Esophagus muscularis mucosa (tissue), 4 donors: ENCODE measurements around the gene ACACA. TPM values are rescaled to one million over a fixed set of nuclear protein-coding genes. Genes with fewer than 3 reads are reported as not detected.

Source experiments
- DNase-seq: peaks from one replicate; pipeline ENCODE4 v3.0.0-alpha.2; 2017; ENCODE audit errors: extremely low spot score
- H3K27ac ChIP-seq, 4 donors: fragments of 200-600 bp; sonication (generic); replicated peaks in 1 of 4; 1 replicate in 3 of 4; 2 replicates in 1 of 4; pipeline ENCODE4 v1.5.1; 2016 to 2019; ENCODE audit warnings: mild to moderate bottlenecking in 1 of 4
- H3K27me3 ChIP-seq, 4 donors: fragments of 200-600 bp; sonication (generic); one replicate each; pipeline versions ENCODE4 v1.5.1 to v1.6.0; 2016 to 2019
- H3K36me3 ChIP-seq, 4 donors: fragments of 200-600 bp; sonication (generic); one replicate each; pipeline ENCODE4 v1.5.1; 2016 to 2019
- H3K4me1 ChIP-seq, 4 donors: fragments of 200-600 bp; sonication (generic); one replicate each; pipeline ENCODE4 v1.5.1; 2016 to 2019
- H3K4me3 ChIP-seq, 4 donors: fragments of 200-600 bp; sonication (generic); 1 replicate in 2 of 4; 2 replicates in 2 of 4; pipeline ENCODE4 v1.5.1; 2016 to 2019; ENCODE audit warnings: mild to moderate bottlenecking in 4 of 4, moderate library complexity in 1 of 4
- H3K9me3 ChIP-seq, 4 donors: fragments of 200-600 bp; sonication (generic); 1 replicate in 3 of 4; 2 replicates in 1 of 4; pipeline ENCODE4 v1.5.1; 2016 to 2019
- EP300 ChIP-seq: sonication (generic); formaldehyde crosslinking; IDR thresholded peaks from one replicate; pipeline ENCODE4 v1.6.1; 2017; ENCODE audit warnings: antibody characterized with exemption
- POLR2A ChIP-seq: fragments of 450-650 bp; IDR thresholded peaks from one replicate; pipeline ENCODE4 v1.6.1; 2017; ENCODE audit warnings: antibody characterized with exemption, moderate library complexity, mild to moderate bottlenecking, low read depth
- POLR2AphosphoS5 ChIP-seq, 2 donors: sonication (generic); formaldehyde crosslinking; IDR thresholded peaks; one replicate each; pipeline ENCODE4 v1.6.1; 2017; ENCODE audit warnings: antibody characterized with exemption in 2 of 2
- WGBS: methylation state at CpG from one replicate; pipeline ENCODE4 v1.1.5; 2018; 5-methylcytosine and 5-hydroxymethylcytosine counted together
- intact Hi-C: fragments of 100-400 bp; cut with DNase I; formaldehyde crosslinking; loops from one replicate; pipeline ENCODE4 v1.15.1; 2023
- total RNA-seq, 4 donors: library from RNA; depleted of rRNA; stranded (reverse); fragments of >200 nt; gene quantifications; one replicate each; pipeline versions ENCODE4 v1.1.0 to v1.2.1, GENCODE V29; 2016
- TF ChIP-seq, protein P1 (sequence below), 3 experiments: fragments of 200-600 bp in 2 of 3; fragments of 450-650 bp in 1 of 3; sonication (generic) in 2 of 3; IDR thresholded peaks; one replicate each; pipeline ENCODE4 v1.5.1; 2017 to 2019; ENCODE audit warnings: antibody characterized with exemption in 3 of 3, mild to moderate bottlenecking in 2 of 3, moderate library complexity in 1 of 3

ACACA gene
- total RNA-seq, 4 donors from 2014 or later = 34.0 to 58.0 (median 50.5) TPM

- intact Hi-C loops = no loop called here
- Histone ChIP-seq H3K4me3 (no peak overlapping the region), H3K9me3 (no peaks in the 10 kb centered on the region), H3K27ac (no peak overlapping the region), H3K4me1 (no peaks in the 10 kb centered on the region), H3K27me3 (no peaks in the 10 kb centered on the region), H3K36me3 (peaks cover 3 to 61% (median 37%) of the 10 kb centered on the region in 4 donors)
- no peak for DNase-seq
- TF ChIP-seq POLR2AphosphoS5 (IDR thresholded peaks at IDR 0.05) = no peak
- TF ChIP-seq, protein P1, sequence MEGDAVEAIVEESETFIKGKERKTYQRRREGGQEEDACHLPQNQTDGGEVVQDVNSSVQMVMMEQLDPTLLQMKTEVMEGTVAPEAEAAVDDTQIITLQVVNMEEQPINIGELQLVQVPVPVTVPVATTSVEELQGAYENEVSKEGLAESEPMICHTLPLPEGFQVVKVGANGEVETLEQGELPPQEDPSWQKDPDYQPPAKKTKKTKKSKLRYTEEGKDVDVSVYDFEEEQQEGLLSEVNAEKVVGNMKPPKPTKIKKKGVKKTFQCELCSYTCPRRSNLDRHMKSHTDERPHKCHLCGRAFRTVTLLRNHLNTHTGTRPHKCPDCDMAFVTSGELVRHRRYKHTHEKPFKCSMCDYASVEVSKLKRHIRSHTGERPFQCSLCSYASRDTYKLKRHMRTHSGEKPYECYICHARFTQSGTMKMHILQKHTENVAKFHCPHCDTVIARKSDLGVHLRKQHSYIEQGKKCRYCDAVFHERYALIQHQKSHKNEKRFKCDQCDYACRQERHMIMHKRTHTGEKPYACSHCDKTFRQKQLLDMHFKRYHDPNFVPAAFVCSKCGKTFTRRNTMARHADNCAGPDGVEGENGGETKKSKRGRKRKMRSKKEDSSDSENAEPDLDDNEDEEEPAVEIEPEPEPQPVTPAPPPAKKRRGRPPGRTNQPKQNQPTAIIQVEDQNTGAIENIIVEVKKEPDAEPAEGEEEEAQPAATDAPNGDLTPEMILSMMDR (IDR thresholded peaks at IDR 0.05) = no peak
- no peak for TF ChIP-seq EP300
- TF ChIP-seq POLR2A = no peak
- 82% methylated on average over 6 of the region's 6 CpGs for WGBS
Measured at GRCh38 chr17:37182786-37183465, 223.7 kb downstream of the ACACA start.

GRCh38 chr17:37180376-37180775 lies 226.3 kb downstream of the ACACA start:
- DNase-seq = no peak
- no peak overlapping the region for H3K27ac ChIP-seq
- no peaks in the 10 kb centered on the region for H3K27me3 ChIP-seq
- intact Hi-C loops = no loop called here
- peaks cover 0 to 54% (median 35%) of the 10 kb centered on the region in 4 donors for H3K36me3 ChIP-seq
- H3K4me1 ChIP-seq = no peaks in the 10 kb centered on the region
- H3K4me3 ChIP-seq = no peak overlapping the region
- TF ChIP-seq POLR2A (no peak), POLR2AphosphoS5 (IDR thresholded peaks at IDR 0.05) (no peak), EP300 (no peak)
- TF ChIP-seq, protein P1 (IDR thresholded peaks at IDR 0.05) = no peak
- 93% methylated on average over 1 of the region's 1 CpG for WGBS
- no peaks in the 10 kb centered on the region for H3K9me3 ChIP-seq

- no peak overlapping the region for H3K4me3 ChIP-seq
- 94% methylated on average over 1 of the region's 1 CpG for WGBS
- DNase-seq = no peak
Measured at GRCh38 chr17:37179893-37180292, 226.7 kb downstream of the ACACA start.

DNA sequence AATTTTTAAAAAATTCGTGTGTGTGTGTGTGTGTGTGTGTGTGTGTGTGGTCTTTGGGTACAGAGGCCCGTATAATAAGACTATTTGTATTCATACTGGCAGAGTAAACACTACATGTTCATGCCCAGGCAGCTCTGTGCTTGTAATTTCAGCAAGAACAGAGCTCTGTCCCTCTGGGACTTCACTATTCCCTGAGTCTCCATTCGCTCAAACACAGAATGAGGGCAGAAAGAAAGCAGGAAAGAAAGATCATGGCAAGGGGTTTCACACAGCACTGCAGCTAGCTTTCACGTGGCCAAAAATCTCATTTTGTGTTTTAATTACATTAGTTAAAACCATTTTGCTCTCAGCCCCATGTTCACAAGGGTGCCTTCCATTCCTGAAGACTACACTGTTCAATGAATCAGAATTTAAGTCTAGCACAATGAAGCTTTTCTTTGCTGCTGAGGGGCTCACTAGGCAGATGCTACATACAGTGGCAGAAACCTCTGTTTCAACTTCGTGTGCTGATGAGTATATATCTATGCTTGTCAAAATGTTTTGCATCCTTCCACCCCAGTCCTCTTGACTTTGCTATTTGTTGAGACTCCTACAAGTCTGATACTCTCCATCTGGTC lies 229.3 kb downstream of the ACACA start:
- 65% methylated on average over 5 of the region's 5 CpGs for WGBS
- H3K27me3 ChIP-seq = no peaks in the 10 kb centered on the region
- intact Hi-C loops = no loop called here
- no peak overlapping the region for H3K4me3 ChIP-seq
- TF ChIP-seq POLR2AphosphoS5 (IDR thresholded peaks at IDR 0.05) (no peak), POLR2A (no peak), EP300 (no peak)
- TF ChIP-seq, protein P1 (IDR thresholded peaks at IDR 0.05) = no peak
- peaks cover 0 to 53% (median 38%) of the 10 kb centered on the region in 4 donors for H3K36me3 ChIP-seq
- DNase-seq = no peak
- no peak overlapping the region for H3K27ac ChIP-seq
- no peaks in the 10 kb centered on the region for H3K9me3 ChIP-seq
- H3K4me1 ChIP-seq = no peaks in the 10 kb centered on the region

More at GRCh38 chr17:37179893-37180292, 226.7 kb downstream of the ACACA start:
- H3K4me1 ChIP-seq = no peaks in the 10 kb centered on the region
- TF ChIP-seq EP300 = no peak
- no peak for TF ChIP-seq POLR2A
- TF ChIP-seq, protein P1 (IDR thresholded peaks at IDR 0.05) = no peak
- no peaks in the 10 kb centered on the region for H3K27me3 ChIP-seq
- intact Hi-C loops = no loop called here
- H3K27ac ChIP-seq = no peak overlapping the region
- H3K36me3 ChIP-seq = peaks cover 0 to 53% (median 38%) of the 10 kb centered on the region in 4 donors
- no peaks in the 10 kb centered on the region for H3K9me3 ChIP-seq
